Eye (tissue), 1 donor: ENCODE measurements around the gene SPAG6.
A peak's percentile ranks its signal among the peaks of the same experiment; 100 is the strongest.
"Not testable (repeated sequence)": the region's sequence is repeated elsewhere in the genome, so short reads cannot be mapped to it uniquely, and the experiment has no call there.

Source experiments
- DNase-seq: peaks from one replicate; pipeline ENCODE4 v3.0.0-alpha.2; 2015

Gene SPAG6

DNA sequence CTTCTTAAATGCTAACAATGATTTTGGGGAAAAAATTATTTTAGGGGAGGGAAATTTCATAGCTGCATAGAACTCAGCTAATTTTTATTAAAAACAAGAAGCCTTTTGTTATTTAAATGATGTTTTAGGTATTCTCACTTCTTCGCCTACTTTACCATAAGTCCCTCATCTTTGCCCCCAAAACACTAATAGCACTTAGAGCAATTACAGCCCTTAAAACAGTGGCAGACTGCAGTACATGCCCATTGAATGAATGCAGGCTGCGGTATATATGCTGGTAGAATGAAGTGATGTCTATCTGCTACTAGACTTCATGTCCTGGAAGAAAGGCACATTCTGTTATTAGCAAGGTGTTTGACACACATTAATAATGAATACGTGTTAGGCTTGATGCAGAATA, 2.9 kb upstream of the SPAG6 start:
- peak; percentile 63 for DNase-seq

DNA sequence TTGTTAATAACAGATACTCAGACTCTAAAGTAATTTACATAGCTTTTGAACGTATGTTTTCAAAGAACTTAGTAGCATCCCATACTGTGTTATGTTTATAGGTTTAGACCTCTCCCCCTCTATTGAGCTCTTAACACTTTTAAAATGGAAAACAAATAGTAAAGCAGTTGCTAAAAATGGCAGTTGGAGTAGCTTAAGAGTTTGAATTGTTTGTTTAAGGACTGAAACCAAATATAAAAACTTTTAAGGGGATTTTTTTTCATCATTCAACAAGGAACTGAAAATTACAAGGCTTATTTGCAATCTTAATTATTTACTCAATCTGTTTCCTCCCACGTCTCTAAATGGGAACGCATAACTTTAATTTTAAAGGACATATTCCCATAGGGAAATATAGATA, 1.6 kb upstream of the SPAG6 start:
- peak; percentile 50 for DNase-seq

DNA sequence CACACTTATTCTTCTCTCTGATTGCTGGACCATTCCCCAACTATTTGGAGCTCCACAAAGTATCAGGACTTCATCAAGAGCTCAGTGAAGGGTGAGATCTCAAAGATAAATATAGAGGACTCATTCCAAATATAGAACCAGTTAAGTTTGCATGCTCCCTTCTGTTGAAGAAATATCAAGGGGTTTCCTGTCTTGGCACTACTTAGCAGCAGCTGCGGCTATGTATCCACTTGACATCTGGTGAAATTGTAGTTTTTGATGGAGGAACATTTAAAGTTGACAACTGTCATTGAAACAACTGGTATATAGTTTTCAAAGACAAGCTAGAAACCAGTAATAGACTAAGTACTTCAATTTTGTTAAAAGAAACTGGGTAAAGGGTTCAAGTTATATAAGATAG, 1.0 kb upstream of the SPAG6 start:
- DNase-seq = peak; percentile 66

DNA sequence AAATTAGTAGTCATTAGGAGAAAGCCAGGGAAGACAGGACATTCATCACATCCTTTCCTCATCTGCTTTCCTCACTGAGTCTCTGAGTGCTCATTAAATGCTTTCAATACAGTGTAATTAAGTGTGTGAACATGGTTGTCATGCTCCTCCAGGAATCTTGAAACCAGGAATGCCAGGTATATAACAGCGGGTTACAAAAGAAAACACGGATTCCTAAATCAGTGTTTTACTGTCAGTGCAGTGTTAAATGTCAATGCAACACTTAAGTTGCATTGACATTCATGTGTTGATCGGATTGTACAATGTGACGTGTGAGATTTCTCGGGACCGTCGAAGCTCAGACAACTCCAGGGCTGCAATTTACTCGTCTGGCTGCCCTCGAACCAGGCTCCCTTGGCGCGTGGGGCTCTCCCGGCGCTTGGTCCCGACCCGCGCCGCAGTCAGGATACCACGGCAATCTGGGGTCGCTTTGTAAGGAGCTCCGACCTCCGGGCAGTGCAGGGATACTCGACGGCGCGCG, 455 bp upstream of the SPAG6 start:
- peak; percentile 64 for DNase-seq

DNA sequence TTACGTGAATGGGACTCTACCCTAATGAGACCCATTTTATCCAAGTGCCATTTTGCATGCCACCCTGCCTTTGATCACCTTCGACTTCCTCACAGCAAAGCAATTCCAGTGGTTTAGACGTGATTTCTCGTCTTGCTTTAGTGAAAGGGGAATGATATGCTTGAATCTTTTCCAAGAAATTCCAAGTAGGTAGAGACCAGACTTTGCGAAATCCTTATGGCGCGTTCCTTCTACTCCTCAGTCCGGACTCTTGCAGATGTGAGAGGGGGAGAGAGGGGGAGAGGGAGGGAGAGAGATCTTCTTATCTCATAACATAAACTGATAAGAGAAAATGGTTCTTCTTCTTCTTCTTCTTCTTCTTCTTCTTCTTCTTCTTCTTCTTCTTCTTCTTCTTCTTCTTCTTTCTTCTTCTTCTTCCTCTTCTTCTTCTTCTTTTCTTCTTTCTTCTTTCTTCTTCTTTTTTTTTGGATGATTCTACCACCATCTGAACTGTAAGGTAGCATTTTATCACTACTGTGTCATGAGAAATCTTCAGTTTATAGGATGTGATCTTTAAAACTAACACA, 883 bp downstream of the SPAG6 start:
- peak; percentile 53 for DNase-seq

DNA sequence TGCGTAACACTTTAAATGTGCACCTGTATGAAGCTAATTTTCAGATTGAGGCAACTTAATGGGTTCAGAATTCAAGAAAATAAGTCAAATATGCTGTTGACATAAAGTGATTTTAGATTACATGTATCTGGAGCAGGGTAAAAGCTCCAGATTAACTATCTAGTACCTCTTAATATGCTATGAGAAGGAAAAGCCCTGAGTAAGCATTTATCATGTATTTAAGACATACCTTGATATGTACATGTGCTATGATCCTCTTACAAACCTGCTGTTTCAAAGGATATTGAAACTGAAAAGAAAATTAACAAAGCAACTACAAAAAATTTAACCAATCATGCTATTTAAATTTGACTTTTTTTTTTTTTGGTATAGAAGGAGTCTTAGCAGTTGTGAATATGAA, 4.5 kb downstream of the SPAG6 start:
- DNase-seq = no peak

DNA sequence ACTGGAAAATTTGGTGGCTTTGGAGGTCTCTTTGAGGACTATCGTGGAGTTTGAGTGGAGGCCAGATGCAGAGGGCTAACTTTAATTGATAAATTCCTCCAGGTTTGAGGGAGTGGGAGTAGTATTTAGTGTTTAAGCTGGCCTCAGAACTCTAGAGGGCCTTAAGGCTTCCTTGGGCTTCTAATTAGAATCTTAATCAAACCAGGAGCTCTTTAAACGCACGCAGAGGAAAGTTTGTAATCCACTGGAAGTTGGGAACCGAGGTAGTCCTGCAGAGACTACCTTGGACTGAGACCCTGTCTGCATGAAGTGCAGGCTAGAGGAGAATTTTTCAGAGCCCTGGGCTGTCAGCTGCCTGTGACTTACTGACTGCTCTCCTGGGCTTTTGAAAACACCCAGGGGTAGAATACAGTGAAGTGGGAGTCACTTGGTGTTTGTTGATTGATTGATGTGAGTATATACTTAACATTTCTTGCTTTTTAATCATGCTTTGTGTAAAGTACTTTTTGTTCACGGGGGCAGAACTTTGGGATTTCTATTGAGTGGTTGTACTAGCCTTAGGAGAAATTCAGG, 5.9 kb downstream of the SPAG6 start:
- DNase-seq = no peak

DNA sequence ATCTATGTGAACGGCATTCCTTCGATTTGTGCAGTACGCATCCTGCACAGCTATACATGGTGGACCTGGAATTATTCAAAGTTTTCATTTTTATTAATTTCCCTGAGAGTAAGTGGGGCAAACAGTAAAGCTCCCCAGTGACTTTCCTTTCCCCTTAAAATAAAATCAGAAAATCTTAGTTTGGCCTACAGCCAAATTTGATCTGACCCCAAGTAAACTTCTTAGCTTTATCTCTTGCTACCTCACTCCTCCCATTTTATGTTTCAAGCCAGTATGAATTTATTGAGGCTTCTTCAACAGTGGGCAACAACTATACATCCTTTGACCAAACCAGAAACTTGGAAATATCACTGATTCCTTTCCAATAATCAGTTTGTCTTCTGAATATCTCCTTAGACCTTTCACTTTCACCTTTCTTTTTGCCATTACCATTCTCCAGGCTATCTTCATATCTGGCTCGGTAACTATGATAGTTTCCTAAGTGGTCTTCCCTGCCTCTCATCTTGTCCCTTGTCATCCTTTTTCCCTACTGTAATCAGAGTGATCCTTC, 11.1 kb downstream of the SPAG6 start:
- DNase-seq = no peak

DNA sequence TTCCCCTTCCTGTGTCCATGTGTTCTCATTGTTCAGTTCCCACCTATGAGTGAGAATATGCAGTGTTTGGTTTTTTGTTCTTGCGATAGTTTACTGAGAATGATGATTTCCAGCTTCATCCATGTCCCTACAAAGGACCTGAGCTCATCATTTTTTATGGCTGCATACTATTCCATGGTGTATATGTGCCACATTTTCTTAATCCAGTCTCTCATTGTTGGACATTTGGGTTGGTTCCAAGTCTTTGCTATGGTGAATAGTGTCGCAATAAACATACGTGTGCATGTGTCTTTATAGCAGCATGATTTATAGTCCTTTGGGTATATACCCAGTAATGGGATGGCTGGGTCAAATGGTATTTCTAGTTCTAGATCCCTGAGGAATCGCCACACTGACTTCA, 12.5 kb downstream of the SPAG6 start:
- not testable (repeated sequence) for DNase-seq

DNA sequence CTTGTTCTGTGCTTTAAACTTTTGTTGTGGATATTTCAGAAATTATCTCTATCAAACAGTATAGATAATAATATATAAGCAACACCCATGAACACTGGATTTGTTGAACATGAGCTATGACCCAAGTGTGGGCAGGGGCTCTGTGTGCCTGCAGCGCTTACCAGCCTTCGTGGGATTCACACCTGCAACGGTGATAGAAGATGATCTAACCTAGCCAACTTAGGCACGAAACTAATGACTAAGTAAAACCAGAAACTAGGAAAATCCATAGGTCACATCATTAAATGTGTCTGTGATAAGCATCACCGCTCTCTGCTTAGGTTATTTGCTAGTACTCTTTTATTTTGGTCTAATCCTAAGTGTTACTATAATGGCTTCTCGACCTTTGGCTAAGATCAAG, 18.0 kb downstream of the SPAG6 start:
- no peak for DNase-seq

DNA sequence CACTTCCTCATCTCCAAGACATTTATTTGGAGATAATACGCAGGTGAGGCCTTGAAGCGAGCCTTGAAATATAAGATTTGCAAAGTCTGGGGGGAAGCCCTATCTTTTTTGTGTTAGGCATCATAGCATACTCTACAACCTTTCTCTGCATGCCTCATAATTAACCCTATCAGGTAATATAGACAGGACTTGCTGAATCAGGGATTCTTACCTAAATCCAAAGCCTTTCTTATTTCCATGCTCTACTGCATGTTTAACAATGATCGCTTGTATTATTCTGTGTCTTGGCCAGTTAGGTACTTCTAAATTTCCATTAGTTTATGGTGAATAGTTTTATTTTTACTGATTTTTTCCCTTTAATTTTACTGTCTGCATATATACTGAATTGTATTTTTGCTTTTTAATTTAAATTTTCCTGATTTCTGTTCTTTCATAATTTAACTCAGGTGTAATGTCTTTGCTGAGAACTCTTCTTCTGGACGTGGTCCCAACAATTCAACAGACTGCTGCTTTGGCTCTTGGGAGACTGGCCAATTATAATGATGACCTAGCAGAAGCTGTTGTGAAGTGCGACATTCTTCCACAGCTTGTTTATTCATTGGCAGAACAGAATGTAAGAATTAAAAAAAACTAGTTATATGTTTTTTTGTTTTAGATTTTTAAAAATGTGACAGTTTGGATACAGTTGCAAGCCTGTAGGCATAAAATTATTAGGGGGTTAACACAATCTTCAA, 19.3 kb downstream of the SPAG6 start:
- no peak for DNase-seq

DNA sequence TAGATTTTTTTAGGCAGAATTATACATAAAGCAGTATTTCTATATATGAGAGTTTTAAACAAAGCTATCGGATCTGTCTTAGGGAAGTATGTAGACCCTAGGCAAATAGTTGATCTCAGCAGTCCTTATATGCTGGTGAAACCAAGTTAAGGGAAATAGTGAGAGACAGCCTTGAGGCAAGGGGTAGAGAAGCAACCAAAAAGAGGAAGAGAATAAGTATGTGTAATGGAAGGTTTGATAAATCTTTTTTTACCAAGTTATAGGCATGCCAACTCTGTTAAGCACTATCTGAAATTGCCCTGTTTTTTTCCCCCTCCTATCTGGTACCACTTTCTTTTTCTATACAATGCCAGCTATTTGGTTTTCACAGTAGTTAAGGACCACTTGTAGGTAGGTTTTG, 19.9 kb downstream of the SPAG6 start:
- no peak for DNase-seq

DNA sequence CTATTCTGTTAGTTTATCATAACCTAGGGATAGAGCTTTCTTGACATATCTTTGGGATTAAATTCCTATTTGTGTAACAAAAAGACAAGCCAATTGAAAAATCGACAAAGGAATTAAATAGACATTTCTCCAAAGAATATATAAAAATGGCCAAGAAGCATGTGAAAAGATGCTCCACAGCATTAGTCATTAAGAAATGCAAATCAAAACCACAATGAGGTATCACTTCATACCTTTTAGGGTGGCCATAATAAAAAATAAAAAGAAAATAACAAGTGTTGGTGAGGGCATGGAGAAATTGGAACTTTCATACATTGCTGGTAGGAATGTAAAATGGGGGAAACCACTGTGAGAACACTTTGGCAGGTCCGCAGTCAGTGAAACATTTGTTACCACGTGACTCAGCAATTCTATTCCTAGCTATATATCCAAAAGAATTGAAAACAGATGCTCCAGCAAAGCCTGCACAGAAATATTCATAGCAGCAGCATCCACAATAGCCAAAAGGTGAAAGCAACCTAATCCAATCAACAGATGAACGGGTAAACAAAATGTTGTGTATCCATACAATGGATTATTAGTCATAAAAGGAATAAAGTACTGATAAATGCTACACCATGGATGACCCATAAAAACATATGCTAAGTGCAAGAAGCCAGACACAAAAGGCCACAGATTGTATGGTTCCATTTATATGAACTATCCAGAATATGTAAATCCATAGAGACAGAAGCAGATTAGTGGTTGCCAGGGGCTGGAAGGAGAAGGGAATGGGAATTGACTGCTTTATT, 20.5 kb downstream of the SPAG6 start:
- DNase-seq = no peak

DNA sequence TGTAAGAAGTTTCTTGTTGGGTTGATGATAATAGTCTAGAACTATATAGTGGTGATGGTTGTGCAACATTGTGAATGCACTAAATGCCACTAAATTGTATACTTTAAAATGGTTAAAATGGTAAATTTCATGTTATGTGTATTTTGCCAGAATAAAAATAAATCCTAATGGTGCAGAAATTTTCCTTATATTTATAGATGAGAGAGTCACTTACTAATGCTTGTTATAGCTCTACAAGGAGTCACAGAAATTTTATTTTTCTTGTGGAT, 21.1 kb downstream of the SPAG6 start:
- DNase-seq = no peak

DNA sequence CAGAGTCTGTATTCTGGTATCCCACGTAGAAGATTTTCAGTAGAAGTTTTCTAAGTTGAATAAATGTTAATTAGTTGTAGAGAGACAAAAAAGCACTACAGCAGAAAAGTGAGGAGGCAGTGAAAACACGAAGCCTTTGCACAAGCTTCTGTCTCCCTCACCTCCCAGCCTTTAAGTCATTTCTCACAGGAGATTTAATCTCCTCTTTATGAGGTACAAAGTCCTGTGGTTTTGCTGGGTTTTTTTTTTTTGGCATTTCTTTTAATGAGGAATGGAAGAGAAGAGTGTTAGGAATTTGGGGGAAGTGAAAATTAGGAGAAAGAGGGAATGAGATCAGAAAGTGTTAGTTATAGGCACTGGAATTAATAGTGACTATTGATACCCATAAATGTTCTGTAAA, 21.5 kb downstream of the SPAG6 start:
- no peak for DNase-seq

DNA sequence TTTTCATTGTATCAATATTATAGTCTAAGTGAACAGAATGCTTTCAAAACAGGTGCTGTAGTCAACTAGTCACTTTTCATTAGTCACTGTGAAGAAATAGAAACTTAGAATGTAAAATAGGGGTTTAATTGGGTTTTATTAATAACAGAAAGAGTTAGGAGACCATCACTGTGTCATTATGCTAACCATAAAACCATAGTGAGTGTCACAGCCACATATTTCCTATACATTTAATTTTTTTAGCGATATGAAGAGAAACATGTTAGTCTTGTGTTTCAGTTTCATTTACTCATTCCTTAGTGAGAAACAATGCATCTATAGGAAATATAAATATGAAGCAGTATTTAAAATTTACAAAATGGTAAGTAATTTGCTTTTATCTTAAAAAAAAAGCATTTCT, 22.2 kb downstream of the SPAG6 start:
- DNase-seq = no peak

DNA sequence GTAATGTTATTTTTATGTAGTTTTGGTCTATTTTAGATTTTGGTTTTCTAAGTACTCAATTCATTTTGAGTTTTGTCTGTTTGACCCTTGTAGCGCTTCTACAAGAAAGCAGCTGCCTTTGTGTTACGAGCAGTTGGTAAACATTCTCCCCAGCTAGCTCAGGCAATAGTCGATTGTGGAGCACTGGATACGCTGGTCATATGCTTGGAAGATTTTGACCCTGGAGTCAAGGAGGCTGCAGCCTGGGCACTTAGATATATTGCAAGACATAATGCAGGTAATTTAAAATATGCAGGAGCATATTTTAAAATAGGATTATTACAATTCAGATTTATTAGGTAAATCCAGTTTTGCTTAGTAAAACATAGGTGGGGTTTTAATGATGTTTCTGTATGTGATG, 23.1 kb downstream of the SPAG6 start:
- DNase-seq = no peak

DNA sequence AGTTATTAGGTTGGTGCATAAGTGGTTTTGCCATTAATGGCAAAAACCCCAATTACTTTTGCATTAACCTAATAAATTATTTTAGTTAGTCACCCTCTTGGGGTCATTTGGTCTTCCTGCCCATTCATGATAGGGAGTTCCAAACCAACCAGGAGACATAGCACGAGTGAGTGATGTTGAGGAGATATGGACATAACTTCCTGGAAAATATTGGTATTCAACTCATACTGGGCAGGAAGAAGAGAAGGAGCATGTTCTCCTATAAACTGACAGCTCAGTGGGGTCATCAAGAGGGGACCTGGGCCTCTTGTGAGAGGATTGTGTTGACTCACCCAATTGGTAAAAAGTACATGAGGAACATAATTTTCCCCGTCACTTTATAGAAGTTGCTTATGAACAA, 23.7 kb downstream of the SPAG6 start:
- DNase-seq = no peak

DNA sequence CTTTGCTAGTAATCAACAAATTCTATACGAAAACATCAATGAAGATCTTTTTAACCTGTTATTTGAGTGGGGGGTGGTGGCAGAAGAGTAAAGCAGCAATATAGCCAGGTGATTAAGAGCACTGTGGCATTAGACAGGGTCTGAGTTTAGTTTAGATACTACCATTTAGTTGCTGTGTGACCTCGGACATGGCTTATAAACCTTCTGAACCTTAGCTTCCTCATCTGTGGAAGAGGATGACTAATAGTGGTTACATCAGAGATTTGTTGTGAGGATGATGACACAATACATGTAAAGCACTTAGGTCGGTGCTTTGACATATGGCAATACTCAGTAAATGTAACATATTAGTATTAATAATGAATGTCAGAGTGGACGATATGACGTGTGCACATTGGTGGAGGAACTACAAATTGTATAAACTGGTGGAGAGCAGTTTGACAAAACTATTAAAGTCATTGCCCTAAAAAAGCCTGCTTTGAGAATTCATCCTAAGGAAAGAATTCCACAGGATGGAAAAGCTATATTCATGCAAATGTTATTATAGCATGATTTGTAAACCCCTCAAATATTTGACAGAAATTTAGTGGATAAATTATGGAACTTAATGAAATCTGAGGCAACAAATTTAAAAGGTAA, 24.3 kb downstream of the SPAG6 start:
- DNase-seq = no peak

DNA sequence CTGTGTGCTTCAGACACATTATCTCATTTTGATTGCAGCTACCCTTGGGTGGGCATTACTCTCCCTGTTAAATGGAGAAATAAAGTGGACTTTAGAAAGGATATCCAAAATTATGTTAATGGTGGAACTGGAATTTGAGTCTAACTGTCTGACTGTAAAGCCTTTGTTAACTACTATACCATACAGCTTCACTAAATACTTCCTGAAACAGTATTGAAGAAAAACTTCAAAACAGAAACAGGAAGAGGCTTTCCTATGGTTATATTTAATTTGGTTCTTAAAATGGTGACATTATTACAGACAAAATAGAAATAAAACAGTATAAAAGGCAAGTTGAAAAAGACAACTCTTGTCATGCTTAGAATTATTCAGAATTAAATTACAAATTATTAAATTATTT, 25.0 kb downstream of the SPAG6 start:
- no peak for DNase-seq

DNA sequence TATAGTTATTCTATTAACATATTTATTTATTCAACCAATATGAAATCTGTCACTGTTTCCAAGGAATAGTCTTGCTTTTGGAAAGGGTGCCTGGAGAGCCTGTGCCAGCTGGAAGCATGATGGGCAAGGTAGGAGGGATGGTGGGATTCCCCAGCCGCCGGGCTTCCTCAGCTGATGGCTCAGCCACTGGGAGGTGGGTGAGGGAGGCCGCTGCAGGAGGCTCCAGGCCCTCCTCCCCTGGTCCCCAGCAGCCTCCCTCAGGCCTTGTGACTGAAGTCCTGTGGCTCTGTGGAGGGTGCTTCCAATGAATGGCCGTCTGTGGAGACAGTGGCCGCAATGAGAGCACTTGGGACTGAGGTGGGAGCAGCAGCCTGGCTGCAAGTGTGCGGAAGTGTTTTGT, 27.0 kb downstream of the SPAG6 start:
- DNase-seq = peak; percentile 11

DNA sequence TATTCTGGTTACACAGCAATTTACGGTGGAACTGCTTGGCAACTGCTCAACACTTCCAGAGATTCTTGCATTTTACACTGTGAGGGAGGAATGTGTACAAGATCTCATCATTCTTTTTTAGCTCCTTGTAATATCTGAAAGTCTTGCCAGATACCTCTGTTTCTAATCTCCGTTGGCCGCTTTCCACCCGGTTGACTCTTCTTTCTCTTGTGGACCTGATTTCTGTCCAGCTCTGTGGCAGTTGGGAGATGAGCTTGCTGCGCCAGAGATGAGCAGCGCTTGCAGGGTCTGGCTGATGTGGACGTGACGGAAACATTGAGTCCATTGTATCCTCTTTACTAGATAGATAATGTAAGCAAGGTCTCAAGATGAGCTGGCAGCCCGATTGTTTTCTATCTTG, 27.6 kb downstream of the SPAG6 start:
- DNase-seq = peak; percentile 60

DNA sequence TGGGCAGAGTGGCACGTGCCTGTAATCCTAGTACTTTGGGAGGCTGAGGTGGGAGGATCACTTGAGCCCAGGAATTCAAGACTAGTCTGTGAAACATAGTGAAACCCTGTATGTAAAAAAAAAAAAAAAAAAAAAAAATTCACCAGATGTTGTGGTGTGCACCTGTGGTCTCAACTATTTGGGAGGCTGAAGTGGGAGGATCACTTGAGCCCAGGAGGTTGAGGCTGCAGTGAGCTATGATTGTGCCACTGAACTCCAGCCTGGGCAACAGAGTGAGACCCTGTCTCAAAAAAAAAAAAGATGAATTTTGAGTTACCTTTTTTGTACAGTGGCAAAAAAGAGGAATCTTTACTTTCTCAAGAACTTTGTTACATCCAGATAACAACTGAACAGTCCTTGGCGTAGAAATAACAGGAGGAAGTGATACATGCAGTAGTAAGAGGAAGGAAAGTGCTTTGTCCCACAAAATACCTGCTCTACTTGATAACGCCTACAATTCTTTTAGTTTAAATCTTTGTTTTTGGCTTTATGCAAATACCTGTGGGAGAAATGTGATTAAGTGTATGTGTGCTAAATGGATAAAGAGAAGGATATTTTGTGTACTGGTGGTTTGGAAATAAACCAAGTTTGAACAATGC, 29.3 kb downstream of the SPAG6 start:
- DNase-seq = no peak
